NCI-H748 (cell line): ENCODE data around the gene DOCK4.
"Not testable (repeated sequence)": the region's sequence is repeated elsewhere in the genome, so short reads cannot be mapped to it uniquely, and the experiment has no call there.

ENCODE experiments used
- DNase-seq: peaks from one replicate; lab custom pipeline; 2025; ENCODE audit not compliant: unreplicated experiment; lab: John Stamatoyannopoulos, UW

Gene DOCK4

DNA sequence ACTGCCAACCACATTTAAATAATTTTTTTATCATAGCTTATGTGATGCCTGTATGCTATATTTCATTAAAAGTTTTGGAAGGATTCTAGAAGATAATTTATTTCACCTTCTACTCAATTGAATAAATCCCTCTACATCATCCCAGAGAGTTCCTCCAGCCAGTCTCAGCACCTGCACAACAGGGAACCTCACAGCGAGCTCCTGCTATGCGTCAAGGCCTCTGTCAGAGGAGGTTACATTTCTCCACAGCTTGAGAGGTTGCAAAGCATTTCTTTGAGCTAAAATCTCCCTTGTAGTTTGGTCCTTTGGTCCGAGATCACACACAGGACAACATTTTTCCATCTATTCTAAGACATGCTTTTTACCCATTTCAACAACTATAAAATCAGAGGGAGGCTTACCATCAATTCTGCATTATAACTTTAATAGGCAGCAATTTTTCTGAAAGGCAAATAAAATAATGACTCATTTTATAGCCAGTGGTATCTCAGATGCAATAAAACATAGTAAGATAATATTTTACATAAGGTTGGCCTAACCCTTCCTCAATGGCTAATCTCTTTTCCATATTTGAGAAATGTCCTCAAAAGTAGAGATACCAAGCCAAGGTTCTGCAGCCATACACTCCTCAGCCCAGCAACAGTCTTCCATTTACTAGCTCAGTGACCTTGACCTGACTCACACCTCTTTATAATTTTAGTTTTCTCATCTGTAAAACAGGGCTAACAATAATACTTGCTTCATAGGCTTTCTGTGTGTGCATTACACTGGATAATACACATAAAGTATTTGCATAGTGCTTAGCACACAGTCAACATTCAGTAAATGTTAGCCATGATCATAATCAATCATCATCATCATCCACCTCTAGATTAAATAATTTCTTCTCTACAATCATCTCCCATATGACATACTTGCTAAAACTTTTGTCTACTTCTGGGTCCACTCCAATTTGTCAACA, 68.8 kb downstream of the DOCK4 start:
- no peak for DNase-seq

DNA sequence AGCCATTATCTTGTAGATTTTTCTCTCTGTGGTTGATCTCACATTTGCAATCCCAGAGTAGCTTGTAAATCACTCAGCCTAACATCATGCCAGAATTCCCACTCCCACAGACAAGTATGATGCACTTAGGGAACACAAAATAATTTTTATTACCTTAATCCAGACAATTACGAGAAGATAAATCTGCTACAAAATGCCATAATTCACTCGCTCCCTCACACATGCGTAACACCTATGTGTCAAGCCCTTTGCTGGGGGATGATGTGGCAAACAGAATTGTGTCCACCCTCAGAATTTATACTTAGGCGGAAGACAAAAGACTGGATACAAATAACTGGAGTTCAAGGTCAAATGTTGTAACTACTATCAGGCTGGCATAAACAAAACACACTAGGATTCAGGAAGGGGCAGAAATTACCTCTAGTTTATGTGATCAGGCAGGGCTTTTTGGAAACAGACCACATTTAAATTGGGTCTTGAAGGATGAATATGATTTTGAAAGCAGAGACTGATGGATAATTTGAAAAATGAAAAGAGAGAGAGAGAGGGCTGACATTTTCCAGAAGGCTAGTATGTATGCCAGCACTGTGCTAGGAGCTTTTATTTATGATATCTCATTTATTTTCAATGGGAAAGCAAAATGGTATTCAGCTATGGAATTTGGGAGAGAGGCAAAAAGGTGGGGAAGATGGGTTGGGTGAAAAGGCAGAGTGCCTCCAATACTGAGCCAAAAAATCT, 69.8 kb downstream of the DOCK4 start:
- peak; percentile 37 for DNase-seq

GRCh38 chr7:112135815-112136214, 70.4 kb downstream of the DOCK4 start:
- no peak for DNase-seq

DNA sequence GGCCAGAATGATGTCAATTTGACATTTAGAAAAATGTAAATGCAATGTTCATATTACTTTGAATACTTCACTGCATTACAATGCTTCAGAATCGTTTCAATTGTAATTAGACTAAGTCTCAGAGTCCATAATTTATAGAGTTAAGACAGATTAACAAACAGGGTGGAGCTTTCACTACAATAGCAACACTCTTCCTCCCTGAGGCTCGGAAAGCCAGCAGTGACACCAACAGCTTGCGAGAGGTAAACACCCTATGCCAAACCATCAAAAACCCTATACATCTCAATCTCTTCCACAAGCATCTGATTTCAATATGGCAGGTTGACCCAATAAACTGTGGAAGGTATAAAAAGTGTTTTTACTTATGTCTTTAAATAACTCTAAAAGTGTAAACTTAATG, 72.2 kb downstream of the DOCK4 start:
- DNase-seq, result no peak

DNA sequence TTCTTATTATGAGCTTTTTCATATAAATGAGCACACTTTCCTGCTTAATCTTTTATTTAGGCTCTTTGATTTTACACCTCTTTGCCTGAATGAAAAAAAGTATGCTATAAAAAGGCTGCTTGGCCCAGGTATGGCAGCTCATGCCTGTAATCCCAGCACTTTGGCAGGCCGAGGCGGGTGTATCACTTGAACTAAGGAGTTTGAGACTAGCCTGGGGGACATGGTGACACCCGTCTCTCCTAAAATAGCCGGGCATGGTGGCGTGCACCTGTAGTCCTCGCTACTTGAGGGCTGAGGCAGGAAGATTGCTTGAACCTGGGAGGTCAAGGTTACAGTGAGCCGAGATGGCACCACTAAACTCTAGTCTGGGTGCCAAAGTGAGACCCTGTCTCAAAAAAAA, 72.9 kb downstream of the DOCK4 start:
- no peak for DNase-seq

DNA sequence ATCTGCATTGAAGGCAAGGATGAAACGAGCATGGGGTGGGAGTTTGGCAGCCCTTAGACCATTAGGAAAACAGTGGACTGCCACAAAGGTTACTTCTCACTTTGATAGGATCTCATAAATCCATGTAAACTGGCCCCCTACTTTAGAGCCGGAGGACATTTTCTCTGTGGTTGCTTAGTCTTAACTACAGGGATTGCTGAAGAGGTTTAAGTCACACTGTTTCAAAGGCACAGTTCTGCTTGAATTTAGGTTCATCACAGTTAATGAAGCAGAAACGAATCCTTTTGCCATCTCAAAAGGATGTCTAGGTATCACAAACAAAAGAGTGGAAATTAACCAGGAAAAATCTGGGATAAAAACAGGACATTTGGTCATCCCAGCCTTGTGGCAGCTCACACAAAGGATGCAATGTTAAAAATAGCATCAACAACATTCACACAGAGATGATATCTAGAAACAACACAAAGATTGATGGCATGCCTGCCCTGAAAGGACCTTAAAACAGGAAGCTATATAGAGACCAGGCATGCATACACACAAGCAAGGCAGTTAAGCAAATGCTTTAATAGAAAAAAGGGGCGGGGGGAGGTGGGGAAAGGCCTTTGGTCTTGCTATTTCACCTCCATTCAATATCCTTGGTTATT, 74.0 kb downstream of the DOCK4 start:
- no peak for DNase-seq

DNA sequence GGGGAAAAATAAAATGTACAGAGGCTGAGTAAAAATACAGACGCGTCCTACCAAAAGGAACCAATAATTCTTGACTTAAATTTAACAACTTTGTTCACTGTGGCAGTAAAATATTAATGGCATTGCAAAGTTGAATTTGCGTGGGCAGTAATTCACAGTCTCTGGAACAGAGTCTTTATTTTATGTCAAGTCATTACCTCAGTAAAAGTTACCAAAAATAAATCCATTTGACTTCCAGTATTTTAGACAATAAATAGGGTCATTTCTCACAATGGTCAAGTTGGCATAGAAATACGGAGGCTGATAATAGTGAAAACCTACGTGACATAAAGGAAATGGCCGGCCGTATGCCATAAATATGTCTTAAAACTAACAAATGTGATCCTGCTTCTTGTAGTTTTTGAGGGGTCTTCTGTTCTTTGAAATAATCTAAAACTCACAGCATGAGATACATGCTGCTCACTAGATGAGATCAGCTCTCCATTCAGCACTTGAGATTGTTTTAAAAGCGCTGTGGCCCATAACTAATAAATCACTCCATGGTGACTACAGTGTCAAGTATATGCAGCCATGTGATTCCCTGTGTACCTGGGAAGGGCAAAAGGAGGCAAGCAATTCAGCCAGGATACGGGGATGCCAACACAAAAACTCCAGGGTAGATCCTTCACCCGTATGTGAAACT, 75.3 kb downstream of the DOCK4 start:
- DNase-seq, result peak; percentile 60

DNA sequence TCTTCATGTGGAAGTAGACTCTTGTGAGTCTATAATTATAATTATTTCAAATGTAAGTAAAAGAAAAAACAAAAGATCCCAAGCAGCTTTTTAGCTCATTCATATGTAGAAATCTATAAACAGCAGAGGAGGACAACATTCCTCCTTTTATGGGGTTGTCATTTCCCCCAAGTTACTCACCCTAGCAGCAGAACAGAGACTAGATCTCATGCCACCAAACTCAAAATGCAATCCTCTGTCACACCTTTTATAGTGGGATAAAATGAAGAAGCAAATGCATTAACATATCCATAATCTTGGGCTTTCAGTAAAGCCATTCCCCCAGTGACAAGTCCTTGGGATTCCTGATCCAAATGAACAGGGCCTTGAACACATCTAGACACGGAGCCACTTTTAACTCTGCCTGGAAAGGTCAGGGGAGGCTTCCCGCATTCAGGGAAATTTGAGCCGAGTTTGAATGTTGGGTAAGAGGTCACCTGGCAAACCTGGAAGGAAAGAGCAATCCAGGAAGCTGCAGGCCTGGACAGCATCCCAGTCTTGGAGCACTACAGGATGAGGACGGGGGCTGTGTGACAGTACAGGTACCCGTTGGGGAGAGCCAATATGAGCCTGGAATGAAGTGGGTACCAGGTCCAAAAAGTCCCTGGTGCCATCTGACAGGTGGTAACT, 76.4 kb downstream of the DOCK4 start:
- DNase-seq, result peak; percentile 32

DNA sequence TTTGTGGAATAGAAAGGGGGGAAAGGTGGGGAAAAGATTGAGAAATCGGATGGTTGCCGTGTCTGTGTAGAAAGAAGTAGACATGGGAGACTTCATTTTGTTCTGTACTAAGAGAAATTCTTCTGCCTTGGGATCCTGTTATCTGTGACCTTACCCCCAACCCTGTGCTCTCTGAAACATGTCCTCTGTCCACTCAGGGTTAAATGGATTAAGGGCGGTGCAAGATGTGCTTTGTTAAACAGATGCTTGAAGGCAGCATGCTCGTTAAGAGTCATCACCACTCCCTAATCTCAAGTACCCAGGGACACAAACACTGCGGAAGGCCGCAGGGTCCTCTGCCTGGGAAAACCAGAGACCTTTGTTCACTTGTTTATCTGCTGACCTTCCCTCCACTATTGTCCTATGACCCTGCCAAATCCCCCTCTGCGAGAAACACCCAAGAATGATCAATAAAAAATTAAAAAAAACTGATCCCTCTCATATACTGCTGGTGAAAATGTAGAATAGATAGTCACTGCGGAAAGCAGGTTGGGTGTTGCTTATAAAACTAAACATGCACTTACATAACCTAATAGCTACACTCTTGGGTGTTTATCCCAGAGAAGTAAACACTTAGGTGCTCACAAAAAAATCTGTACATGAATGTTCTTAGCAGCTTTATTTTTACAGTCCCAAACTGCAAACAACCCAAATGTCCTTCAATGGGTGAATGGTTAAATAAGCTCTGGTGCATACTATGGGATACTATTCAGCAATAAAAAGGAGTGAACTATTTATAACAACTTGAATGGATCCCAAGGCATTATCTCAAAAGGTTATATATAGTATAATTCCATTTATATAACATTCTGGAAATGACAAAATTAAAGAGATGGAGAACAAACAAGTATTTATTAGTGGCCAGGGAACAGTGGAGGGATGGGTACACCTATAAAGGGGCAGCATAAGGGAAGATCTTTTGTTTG, 77.5 kb downstream of the DOCK4 start:
- DNase-seq, result peak; percentile 60

DNA sequence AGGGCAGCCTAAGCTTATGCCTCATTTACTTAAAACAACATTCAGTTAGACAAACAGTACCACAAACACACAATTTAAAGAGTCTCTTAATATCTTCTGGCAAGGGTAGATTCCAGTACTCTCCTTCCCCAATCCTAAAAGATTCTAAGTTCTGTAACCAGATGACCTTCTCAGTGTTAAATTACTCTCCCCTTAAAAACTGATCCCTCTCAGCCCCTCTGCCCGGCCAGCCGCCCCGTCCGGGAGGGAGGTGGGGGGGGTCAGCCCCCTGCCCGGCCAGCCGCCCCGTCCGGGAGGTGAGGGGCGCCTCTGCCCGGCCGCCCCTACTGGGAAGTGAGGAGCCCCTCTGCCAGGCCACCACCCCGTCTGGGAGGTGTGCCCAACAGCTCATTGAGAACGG, 78.2 kb downstream of the DOCK4 start:
- not testable (repeated sequence) for DNase-seq

DNA sequence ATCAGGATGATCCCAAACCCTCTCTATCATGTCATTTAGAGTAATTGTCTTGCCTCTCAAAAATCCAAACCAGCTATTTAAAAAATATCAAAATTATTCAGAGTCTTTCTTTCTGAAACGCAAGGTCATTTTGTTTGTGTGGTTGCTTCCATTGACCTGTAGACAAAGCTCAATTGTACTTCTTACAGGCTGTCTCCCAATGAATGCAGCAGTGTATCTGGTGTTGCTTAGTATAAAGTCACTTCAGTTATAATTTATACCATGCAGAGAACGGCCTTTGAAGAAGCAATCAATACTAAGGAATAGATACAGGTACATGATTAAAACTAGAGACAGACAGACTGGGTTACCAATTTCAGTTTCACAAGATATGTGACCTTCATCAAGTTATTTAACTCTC, 80.9 kb downstream of the DOCK4 start:
- no peak for DNase-seq

DNA sequence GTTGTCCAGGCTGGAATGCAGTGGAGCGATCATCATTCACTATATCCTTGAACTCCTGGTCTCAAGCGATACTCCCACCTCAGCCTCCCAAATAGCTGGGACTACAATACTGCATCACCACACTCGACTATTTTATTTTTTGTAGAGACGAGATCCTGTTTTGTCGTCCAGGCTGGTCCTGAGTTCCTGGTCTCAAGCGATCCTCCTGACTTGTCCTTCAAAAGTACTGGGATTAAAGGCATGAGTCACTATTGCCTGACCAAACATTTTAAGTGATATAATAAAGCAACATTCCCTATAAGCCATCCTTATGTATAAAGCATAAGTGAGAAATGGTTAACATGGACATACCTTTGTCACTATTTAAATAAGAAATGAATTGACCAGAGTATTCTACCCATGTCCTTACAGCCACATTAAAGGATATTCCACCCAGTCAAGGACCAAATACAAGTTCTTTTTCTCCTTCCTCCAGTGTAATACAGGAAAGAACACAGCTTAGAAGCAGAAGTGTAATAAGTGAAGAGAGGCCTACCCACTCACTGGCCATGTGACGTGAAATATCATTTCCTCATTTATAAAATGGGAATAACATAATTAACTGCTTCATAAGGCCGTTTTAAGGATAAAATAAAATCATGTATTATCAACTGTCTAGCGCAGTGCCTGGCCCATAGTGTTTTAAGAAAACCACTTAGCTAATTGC, 82.0 kb downstream of the DOCK4 start:
- no peak for DNase-seq

DNA sequence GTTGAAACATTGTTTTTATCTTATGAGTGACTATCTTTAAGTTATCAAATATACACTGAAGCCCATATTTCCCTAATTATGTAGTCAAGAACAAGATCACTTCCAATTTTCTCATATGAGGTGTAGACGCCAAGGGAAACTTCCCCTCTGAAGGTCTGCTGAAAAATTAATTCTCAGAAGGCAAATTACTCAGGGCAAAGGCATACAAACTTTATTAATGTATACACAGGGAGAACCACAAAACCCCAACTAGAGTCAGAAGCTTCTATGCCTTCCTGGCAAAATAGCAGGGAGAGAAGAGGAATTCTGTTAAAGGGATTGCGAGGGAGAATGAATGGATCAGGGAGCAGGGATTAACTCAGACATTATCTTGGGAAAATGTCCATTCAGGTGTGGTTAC, 83.4 kb downstream of the DOCK4 start:
- DNase-seq, result no peak

GRCh38 chr7:112122144-112122543, 84.1 kb downstream of the DOCK4 start:
- DNase-seq, result no peak

GRCh38 chr7:112121318-112121717, 84.9 kb downstream of the DOCK4 start:
- no peak for DNase-seq

DNA sequence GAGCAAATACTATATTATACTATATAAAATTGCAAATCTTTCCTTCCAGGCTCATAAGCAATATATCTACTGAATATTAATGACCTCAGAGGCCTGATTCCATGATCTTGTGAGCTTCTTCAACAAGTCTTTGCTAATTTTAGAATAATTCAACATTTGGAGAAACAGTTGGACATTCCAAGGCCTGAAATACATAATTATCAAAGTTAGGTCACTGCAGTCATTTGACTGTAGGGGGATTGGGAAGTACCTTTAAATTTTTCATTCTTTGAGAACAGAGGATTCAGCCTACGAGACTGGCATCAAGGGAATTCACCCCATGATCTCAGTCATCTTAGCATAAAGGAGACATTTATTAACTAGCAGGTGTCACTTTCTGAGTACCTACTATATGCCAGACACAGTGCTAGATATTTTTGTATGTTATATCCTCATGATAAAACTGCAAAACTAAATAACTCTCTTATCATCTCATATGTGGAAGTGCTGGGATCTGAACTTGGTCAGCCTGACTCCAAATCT, 85.4 kb downstream of the DOCK4 start:
- no peak for DNase-seq

DNA sequence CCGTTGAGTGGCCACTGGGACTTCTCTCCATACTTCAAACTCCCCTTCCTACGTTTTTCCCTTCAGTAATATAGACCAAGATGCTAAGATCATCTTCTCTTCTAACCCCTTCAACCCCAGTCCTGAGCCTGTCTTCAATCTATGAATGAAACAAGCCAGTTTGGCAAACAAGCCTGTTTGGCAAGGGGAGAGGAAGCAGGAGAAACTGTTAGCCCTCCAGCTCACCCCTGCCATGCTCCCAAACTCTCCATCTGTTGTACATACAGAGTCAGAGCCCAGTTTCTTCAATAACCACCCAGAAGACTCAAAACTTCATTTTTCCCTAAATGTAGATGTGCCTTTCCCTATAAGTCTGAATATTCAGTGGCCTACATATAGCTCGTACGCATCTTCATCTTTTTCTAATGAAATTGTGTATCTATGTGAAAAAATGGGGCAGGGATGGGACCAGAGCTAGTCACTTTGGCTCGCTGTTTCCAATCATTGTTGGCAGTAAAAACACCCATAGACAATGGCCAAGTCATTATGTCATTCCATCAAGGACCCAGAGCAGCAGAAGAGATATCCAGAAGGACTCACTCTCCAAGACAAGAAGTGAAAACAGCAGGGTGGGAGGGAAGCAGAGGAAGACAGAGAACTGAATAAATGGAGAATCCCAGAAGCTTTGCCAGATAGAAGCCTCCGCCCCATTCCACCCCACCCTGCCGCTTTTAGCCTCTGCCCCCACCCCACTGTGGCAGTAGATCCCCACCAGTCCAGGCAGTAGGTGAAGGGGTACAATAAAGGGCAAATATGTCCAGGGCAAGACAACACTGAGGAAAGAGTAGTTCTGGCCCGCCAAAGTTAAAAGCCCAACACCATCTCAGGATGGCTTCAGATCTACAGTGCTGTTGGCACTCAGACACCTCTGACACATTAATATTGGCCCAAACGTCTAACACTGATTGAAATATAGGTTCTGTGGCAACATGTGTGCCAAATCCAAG, 87.3 kb downstream of the DOCK4 start:
- peak; percentile 25 for DNase-seq
